Activated T-cell treated with anti-CD3 and anti-CD28 coated beads, Interleukin-2, amount 50 U/mL, for 24 hours (primary cell): Measurements from ENCODE around the gene TOM1L2.
"Not testable (repeated sequence)": the region's sequence is repeated elsewhere in the genome, so short reads cannot be mapped to it uniquely, and the experiment has no call there.

ENCODE experiments used
- DNase-seq: peaks from one replicate; pipeline ENCODE4 v3.0.0-alpha.2; 2020
- H3K27ac Mint-ChIP-seq: 2 replicates; pipeline ENCODE4 v1.8.0; 2020; ENCODE audit warnings: mild to moderate bottlenecking, mixed read lengths
- H3K27me3 Mint-ChIP-seq: 2 replicates; pipeline ENCODE4 v1.8.0; 2020; ENCODE audit warnings: mixed read lengths
- H3K36me3 Mint-ChIP-seq: 2 replicates; pipeline ENCODE4 v1.8.0; 2020; ENCODE audit warnings: low read depth, mixed read lengths
- H3K4me1 Mint-ChIP-seq: 2 replicates; pipeline ENCODE4 v1.8.0; 2020; ENCODE audit warnings: low read depth, mixed read lengths
- H3K4me3 Mint-ChIP-seq: 2 replicates; pipeline ENCODE4 v1.8.0; 2020; ENCODE audit warnings: mild to moderate bottlenecking, moderate library complexity, mixed read lengths
- H3K9me3 Mint-ChIP-seq: 2 replicates; pipeline ENCODE4 v1.8.0; 2020; ENCODE audit warnings: mixed read lengths

TOM1L2 gene

DNA sequence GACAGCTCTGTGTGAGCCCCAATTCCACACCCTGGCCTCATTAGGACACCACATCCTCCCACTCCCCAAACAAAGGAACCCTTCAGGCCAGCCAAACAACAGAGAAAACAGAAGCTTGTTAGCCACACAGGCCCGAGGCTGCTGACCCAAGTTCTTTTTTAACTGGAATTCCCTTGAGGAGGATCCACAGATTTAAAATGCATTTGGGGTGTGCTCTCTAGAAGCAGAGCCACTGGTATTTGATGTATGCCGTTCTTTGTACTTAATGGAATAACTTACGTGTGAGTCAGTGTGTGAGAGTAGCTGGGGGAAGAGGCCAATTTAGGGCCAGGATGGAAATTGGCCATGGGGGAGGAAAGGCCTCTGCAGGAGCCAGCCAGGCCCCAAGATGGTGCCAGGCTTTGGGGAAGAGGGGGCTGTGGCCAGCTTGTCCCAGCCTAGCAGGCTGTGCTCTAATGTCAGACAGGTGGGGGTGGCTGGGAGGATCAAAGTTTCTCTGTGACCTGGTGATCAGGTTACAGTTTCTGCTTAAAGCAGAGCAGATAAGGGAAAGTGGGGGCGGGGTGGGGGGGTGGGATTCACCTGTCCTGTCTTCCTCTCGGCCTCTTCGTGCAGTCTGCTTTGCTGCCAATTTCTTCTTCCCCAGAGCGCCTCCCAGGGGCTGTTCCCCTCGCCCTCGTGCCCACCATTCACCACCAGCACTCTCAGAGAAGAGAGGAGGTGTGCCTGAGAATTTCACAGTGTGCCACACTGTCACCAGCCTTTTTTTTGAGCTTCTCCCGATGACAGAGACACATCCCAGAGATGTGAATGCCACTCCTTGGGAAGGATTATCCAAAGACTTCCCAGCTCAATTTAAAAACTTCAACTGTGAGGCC, 50.8 kb downstream of the TOM1L2 start:
- Mint-ChIP-seq H3K4me1 (peaks cover 23% of the 10 kb centered on the region), H3K27me3 (no peaks in the 10 kb centered on the region), H3K27ac (peak overlapping the region; percentile 67), H3K9me3 (no peaks in the 10 kb centered on the region), H3K36me3 (no peaks in the 10 kb centered on the region), H3K4me3 (no peak overlapping the region)
- DNase-seq, result no peak

DNA sequence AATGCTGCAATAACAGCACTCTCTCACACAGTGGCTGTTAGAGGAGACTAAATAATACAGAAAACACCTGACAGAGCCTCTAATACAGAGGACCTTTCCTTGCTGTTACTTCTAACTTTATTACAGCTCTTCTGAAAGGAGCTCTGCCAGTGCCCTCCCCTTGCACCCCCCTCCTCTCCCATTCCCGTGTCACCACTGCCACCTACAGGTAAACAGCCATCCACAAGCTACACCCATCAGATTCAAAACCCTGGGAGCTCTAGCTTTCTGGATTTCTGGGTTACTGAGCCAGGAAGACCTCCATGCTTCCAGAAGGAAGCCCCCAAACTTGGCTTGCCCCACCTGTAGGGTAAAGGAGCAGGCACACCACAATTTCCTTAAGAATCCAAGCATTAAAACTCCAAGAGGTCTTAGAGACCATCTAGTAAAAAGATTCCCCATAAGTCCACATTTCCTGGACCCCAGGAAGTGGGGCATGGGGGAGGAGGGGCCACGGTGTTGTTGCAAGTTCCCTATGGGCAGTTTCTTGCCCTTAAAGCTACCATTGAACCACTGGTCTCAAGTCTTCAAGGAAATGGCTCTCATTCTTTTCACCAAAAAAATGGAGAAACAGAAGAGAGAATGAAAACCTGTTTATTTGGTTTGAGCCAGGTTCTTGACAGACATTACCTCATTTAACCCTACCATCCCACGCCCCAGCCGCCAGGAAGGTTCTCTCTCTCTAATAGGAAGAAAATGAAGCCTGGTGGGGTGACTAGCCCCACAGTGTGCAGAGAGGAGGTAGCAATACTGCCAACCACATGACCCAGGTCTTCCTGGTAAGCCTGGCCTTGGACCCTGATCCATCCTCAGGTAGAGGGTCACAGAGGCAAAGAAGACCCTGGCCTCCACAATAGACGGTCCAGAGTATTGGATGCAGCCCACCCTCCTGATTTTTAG, 52.8 kb downstream of the TOM1L2 start:
- H3K4me1 Mint-ChIP-seq, result peaks cover 25% of the 10 kb centered on the region

DNA sequence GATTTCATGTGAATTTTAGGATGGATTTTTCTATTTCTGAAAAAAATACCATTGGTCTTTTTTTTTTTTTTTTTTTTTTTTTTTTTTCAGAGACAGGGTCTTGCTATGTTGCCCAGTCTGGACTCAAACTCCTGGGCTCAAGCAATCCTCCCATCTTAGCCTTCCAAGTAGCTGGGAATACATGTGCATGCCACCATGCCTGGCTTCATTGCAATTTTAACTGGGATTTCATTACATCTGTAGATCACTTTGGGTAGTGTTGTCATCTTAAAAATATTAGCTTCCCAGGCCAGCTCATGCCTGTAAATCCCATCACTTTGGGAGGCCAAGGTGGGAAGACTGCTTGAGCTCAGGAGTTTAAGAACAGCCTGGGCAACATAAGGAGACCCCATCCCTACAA, 54.8 kb downstream of the TOM1L2 start:
- H3K36me3 Mint-ChIP-seq, result peaks cover 3% of the 10 kb centered on the region
- H3K27ac Mint-ChIP-seq, result no peak overlapping the region
- no peak for DNase-seq
- H3K27me3 Mint-ChIP-seq, result no peaks in the 10 kb centered on the region
- peaks cover 31% of the 10 kb centered on the region for H3K4me1 Mint-ChIP-seq
- H3K4me3 Mint-ChIP-seq, result no peak overlapping the region
- no peaks in the 10 kb centered on the region for H3K9me3 Mint-ChIP-seq

More for the DNA sequence above, 52.8 kb downstream of the TOM1L2 start:
- Mint-ChIP-seq H3K27ac (peak overlapping the region; percentile 67), H3K27me3 (no peaks in the 10 kb centered on the region), H3K36me3 (no peaks in the 10 kb centered on the region), H3K4me3 (no peak overlapping the region), H3K9me3 (no peaks in the 10 kb centered on the region)
- DNase-seq, result peak; percentile 70

DNA sequence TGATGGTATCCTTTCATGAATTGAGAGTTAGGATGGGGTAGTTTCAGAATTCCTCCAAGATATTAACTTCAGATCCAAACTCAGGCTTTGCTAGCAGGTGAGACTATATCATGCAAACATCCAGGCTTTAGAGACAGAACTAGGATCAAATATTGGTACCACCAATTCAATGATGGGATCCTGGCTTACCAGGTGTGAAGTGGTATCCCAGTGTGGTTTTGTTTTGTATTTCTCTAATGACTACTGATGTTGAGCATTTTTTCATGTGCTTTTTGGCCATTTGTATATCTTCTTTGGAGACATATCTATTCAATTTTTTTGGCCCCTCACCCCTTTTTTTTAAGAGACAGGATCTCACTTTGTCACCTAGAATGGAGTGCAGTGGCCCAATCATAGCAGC, 57.0 kb downstream of the TOM1L2 start:
- H3K9me3 Mint-ChIP-seq, result no peaks in the 10 kb centered on the region
- no peak for DNase-seq
- H3K4me1 Mint-ChIP-seq, result peaks cover 19% of the 10 kb centered on the region
- H3K4me3 Mint-ChIP-seq, result no peak overlapping the region
- no peak overlapping the region for H3K27ac Mint-ChIP-seq
- H3K27me3 Mint-ChIP-seq, result no peaks in the 10 kb centered on the region
- peaks cover 3% of the 10 kb centered on the region for H3K36me3 Mint-ChIP-seq

DNA sequence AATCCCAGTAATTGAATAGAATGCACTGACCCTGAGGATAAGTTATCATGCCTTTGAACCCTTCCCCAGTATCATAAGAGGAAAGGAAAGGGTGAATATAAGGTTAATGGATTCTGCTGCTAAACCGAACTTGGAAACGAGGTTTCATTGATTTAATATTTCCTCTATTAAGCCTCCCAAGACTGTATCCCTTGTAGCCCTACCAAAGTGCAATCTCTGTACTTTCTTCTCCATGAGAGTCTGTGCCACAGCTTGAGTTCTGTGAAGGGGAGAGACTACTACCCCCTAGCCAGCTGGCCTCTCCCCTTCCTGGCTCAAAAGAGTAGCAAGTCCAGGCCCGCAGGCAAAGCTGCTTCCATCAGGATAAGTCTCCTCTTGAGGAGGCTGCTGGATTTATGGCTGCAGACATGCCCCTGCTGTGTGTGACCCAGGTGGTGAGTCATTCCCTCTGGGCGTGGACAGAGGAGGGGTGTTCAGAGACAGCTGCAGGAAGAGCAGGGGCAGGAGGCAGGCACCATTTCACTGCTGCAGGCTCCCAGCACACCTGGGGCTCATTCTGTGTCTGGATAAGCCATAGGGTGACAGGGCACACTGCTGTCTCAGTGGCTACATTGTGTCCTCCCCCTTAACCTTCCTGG, 58.4 kb downstream of the TOM1L2 start:
- Mint-ChIP-seq H3K27ac (no peak overlapping the region), H3K4me3 (no peak overlapping the region), H3K4me1 (peaks cover 13% of the 10 kb centered on the region), H3K27me3 (no peaks in the 10 kb centered on the region), H3K9me3 (no peaks in the 10 kb centered on the region), H3K36me3 (peaks cover 3% of the 10 kb centered on the region)
- DNase-seq, result peak; percentile 44

DNA sequence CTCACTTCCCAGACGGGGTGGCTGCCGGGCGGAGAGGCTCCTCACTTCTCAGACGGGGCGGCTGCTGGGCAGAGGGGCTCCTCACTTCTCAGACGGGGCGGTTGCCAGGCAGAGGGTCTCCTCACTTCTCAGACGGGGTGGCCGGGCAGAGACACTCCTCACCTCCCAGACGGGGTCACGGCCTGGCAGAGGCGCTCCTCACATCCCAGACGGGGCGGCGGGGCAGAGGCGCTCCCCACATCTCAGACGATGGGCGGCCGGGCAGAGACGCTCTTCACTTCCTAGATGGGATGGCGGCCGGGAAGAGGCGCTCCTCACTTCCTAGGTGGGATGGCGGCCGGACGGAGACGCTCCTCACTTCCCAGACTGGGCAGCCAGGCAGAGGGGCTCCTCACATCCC, 59.9 kb downstream of the TOM1L2 start:
- not testable (repeated sequence) for H3K4me3 Mint-ChIP-seq, H3K27ac Mint-ChIP-seq, H3K27me3 Mint-ChIP-seq, DNase-seq, H3K9me3 Mint-ChIP-seq, H3K36me3 Mint-ChIP-seq
- H3K4me1 Mint-ChIP-seq, result peaks cover 13% of the 10 kb centered on the region

DNA sequence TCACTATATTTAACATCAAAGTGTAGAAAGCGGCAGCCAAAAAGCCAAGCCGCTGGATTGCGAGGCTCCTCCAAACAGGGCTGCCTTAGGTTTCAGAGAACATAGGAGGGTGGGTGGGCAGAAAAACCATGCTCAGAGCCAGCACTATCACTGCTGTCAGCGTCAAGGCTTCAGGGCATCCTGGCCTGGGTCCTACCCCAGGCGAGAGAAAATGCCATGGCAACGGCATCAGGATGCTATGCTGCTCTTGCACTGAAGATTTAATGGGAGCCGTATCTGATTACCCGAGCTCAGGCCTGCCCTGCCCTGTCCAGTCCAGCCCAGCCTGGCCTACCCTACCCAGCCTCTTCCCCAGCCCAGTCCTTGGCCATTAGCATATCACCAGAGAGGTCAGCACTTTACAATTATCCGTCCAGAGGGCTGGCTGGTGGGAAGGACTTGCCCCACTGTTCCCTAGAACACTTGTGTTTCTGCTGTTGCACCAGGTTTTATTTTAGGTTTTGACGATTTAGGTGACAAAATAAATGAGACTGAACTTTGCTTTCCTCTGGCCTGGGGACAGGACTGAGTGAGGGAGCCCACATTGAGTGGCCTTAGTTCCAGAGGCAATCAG, 61.1 kb downstream of the TOM1L2 start:
- H3K36me3 Mint-ChIP-seq, result peaks cover 6% of the 10 kb centered on the region
- peak overlapping the region; percentile 47 for H3K27ac Mint-ChIP-seq
- no peak overlapping the region for H3K4me3 Mint-ChIP-seq
- no peaks in the 10 kb centered on the region for H3K9me3 Mint-ChIP-seq
- no peak for DNase-seq
- H3K27me3 Mint-ChIP-seq, result no peaks in the 10 kb centered on the region
- H3K4me1 Mint-ChIP-seq, result peaks cover 13% of the 10 kb centered on the region

DNA sequence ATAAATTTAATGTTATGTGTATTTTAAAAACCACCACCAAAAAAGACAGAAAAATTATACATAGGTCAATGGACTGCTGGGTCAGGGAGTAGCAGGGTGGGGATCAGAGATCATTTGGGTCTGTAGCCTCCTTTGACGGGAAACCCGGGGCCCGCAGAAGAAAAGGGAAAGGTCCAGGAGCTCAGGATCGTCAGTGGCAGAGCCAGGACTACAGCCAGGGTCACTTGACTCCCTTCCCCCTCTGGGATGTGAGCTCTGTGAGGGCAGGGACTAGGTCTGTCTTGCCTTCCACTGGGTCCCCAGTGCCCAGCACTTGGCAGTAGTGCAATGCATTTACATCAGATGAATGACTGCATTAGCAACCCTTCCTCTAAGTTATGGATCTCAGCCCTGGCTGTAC, 62.1 kb downstream of the TOM1L2 start:
- Mint-ChIP-seq H3K27me3 (no peaks in the 10 kb centered on the region), H3K27ac (no peak overlapping the region), H3K4me3 (no peak overlapping the region), H3K9me3 (no peaks in the 10 kb centered on the region), H3K4me1 (peaks cover 13% of the 10 kb centered on the region), H3K36me3 (peaks cover 6% of the 10 kb centered on the region)
- DNase-seq, result no peak

DNA sequence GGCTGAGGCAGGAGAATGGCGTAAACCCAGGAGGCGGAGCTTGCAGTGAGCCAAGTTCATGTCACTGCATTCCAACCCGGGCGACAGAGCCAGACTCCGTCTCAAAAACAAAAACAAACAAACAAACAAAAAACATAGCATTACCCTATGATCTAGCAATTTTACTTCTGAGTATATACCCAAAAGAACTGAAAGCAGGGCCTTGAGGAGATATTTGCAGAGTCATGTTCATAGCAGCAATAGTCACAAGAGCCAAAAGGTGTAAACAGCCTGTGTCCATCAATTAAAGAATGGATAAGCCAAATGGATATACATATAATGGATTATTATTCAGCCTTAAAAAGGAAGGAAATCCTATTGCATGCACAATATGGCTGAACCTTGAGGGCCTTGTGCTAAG, 63.1 kb downstream of the TOM1L2 start:
- Mint-ChIP-seq H3K9me3 (no peaks in the 10 kb centered on the region), H3K4me3 (no peak overlapping the region), H3K36me3 (peaks cover 6% of the 10 kb centered on the region), H3K27me3 (no peaks in the 10 kb centered on the region), H3K27ac (no peak overlapping the region), H3K4me1 (peaks cover 7% of the 10 kb centered on the region)
- DNase-seq, result no peak

DNA sequence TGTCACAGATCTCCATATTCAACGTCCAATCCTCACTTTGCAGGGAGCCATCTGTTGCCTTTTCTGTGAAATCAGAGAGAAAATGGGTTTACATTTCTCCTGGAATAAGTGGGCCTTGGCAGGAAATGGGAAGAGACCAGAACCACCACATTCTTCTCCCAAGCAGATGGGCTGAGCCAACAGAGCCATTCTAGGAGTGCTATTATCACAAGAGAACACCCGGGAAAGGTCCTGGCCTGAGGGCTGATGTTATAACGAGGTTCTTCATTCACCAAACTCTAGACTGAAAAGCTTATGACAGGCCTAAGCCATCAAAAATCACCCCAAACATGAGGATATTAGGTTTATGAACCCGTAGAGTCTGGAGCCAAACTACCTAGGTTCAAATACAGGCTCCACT, 64.7 kb downstream of the TOM1L2 start:
- H3K27me3 Mint-ChIP-seq, result no peaks in the 10 kb centered on the region
- no peak overlapping the region for H3K4me3 Mint-ChIP-seq
- DNase-seq, result no peak
- H3K36me3 Mint-ChIP-seq, result peaks cover 3% of the 10 kb centered on the region
- H3K9me3 Mint-ChIP-seq, result no peaks in the 10 kb centered on the region
- H3K4me1 Mint-ChIP-seq, result peaks cover 2% of the 10 kb centered on the region
- H3K27ac Mint-ChIP-seq, result no peak overlapping the region

DNA sequence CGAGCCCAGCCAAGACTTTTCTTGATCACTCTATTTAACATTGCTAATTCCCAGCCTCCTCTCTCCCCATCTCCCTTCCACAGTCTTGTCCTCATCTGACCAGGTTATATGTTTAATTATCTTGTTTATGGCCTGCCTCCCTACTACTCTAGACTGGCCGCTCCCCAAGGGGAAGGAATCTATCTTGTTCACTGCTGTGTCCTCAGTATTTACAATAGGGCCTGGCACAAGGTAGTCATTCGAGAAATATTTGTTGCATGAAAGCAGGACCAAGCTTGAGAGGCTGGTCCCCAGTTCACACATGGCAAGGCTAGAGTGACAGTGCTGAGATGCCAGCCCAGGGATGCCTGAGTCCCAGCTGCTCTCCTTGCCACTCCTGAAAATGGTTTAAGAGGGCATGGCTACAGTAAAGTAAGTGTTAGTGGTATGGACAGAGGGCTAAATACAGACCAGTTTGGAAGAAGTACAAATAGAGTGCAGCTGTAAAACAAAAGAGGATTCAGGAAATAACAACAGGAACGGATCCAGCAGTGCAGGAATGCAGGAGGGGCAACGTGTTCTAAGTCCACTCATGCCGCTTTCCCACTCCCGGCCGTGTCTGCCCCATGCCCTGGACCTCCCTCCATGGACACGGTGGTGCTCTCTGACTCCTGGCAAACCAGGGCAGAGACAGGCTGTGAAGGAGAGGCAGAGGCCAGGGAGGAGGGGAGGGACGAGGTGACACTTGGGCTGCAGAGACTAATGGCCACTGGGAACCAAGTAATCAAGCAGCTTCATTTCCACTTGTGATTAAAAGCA, 65.6 kb downstream of the TOM1L2 start:
- H3K27me3 Mint-ChIP-seq, result no peaks in the 10 kb centered on the region
- H3K4me1 Mint-ChIP-seq, result peaks cover 2% of the 10 kb centered on the region
- no peak for DNase-seq
- H3K27ac Mint-ChIP-seq, result no peak overlapping the region
- H3K4me3 Mint-ChIP-seq, result no peak overlapping the region
- H3K9me3 Mint-ChIP-seq, result no peaks in the 10 kb centered on the region
- peaks cover 3% of the 10 kb centered on the region for H3K36me3 Mint-ChIP-seq

DNA sequence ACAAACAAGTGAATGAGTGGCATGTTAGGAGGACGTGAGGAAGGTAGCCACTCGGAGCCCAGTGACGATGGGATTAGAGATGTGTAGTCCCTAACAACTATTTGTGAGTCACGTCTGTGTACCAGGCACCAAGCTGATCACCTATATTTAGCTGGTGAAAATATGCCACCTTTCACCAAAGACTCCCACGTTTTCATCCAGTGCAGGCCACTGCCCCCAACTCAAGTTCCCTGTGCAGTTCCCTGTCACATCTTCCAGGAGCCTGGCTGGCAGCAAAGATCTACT, 67.2 kb downstream of the TOM1L2 start:
- Mint-ChIP-seq H3K4me3 (no peak overlapping the region), H3K9me3 (no peaks in the 10 kb centered on the region), H3K36me3 (peaks cover 3% of the 10 kb centered on the region), H3K27ac (no peak overlapping the region), H3K27me3 (no peaks in the 10 kb centered on the region), H3K4me1 (no peaks in the 10 kb centered on the region)
- no peak for DNase-seq

DNA sequence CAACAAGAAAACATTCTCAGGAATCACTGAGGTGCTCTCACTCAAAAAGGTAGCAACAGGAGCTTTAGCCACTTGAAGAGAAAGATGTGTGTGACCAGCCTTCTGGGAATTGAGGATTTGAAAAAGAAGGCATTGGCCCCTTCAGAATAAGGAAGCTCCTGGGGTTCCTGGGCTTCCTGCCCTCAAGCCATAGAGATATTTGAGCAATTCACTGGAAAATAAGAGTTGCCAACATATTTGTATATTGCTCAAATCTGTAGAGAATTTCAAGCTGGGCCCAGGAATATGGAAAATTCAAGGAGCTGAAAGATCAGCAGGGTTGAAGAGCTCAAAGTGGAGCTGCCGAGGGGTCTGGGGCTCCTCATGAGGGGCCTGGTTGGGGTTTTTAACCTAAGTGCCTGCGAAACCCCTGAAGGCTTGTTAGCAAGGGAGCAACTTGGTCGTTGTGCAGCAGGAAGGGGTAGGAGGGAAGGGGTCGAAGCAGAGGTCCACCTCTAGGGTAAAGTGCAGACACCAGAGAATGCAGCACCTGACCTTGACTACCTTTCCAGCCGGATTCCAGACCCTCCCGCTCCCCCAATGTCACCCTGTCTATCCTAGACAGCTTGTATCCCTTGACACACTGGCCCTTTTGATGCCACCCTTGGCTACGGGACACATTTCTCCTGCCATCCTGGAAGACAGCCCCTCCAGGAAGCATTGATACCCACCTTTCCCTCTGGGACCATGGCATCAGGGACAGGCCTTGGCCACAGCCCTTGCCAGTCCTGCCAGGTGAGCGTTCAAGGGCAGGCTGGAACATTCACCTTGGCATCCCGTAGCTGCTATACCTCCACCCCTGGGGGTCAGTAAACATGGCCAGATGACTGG, 67.8 kb downstream of the TOM1L2 start:
- Mint-ChIP-seq H3K36me3 (peaks cover 5% of the 10 kb centered on the region), H3K27ac (no peak overlapping the region)
- DNase-seq, result no peak

More for the DNA sequence above, 67.8 kb downstream of the TOM1L2 start:
- H3K4me3 Mint-ChIP-seq, result no peak overlapping the region
- H3K9me3 Mint-ChIP-seq, result no peaks in the 10 kb centered on the region
- no peaks in the 10 kb centered on the region for H3K27me3 Mint-ChIP-seq
- H3K4me1 Mint-ChIP-seq, result no peaks in the 10 kb centered on the region
